CD14-positive monocyte (primary cell): ENCODE data around the gene MDN1. TPM values are rescaled to one million over a fixed set of nuclear protein-coding genes. Genes with fewer than 3 reads are reported as not detected.

Source experiments
- DNase-seq, 3 donors: peaks; one replicate each; pipeline ENCODE4 v3.0.0-alpha.2; 2011 to 2022
- H2AFZ ChIP-seq: 2 replicates; pipeline ENCODE4 v1.6.0; 2012; ENCODE audit warnings: mild to moderate bottlenecking, low read depth, low read length, inconsistent platforms; ENCODE audit not compliant: insufficient read depth, poor library complexity, severe bottlenecking
- H3K27ac ChIP-seq, 2 donors: 1 replicate in 1 of 2; 2 replicates in 1 of 2; pipeline ENCODE4 v1.5.1; 2012 to 2013; ENCODE audit warnings: low read length in 2 of 2, control low read depth in 1 of 2, inconsistent platforms in 1 of 2, low read depth in 1 of 2, mild to moderate bottlenecking in 1 of 2
- H3K27me3 ChIP-seq, 2 donors: one replicate each; pipeline versions ENCODE4 v1.6.0 to v1.6.1; 2011 to 2013; ENCODE audit warnings: low read length in 2 of 2; ENCODE audit not compliant: control insufficient read depth in 2 of 2, insufficient read depth in 2 of 2
- H3K36me3 ChIP-seq, 2 donors: replicated peaks in 1 of 2; 1 replicate in 1 of 2; 2 replicates in 1 of 2; pipeline versions ENCODE4 v1.5.1 to v1.6.1; 2012 to 2013; ENCODE audit warnings: low read length in 2 of 2, control low read depth in 1 of 2, inconsistent platforms in 1 of 2, mild to moderate bottlenecking in 1 of 2; ENCODE audit not compliant: insufficient read depth in 2 of 2, control insufficient read depth in 1 of 2
- H3K4me1 ChIP-seq, 2 donors: 1 replicate in 1 of 2; 2 replicates in 1 of 2; pipeline versions ENCODE4 v1.5.1 to v1.6.1; 2012 to 2013; ENCODE audit warnings: low read length in 2 of 2, control low read depth in 1 of 2, inconsistent platforms in 1 of 2, mild to moderate bottlenecking in 1 of 2, moderate library complexity in 1 of 2; ENCODE audit not compliant: insufficient read depth in 2 of 2, control insufficient read depth in 1 of 2
- H3K4me2 ChIP-seq: replicated peaks from 2 replicates; pipeline ENCODE3; 2012; ENCODE audit warnings: low read length, moderate library complexity, mild to moderate bottlenecking; ENCODE audit not compliant: poor library complexity, severe bottlenecking; ENCODE audit errors: extremely low read depth
- H3K4me3 ChIP-seq, 3 experiments: fragments of 200-600 bp in 1 of 3; sonication (generic) in 1 of 3; replicated peaks in 1 of 3; 1 replicate in 2 of 3; 2 replicates in 1 of 3; pipeline ENCODE4 v1.5.1; 2011 to 2013; ENCODE audit warnings: low read length in 3 of 3, mild to moderate bottlenecking in 3 of 3, control low read depth in 2 of 3, low read depth in 2 of 3, inconsistent platforms in 1 of 3, moderate library complexity in 1 of 3
- H3K79me2 ChIP-seq: 2 replicates; pipeline ENCODE4 v1.6.0; 2012; ENCODE audit warnings: mild to moderate bottlenecking, control low read depth, inconsistent platforms, low read length, moderate library complexity; ENCODE audit not compliant: insufficient read depth
- H3K9ac ChIP-seq: 2 replicates; pipeline ENCODE4 v1.6.0; 2017; ENCODE audit warnings: low read length, mild to moderate bottlenecking; ENCODE audit not compliant: insufficient read depth, poor library complexity, severe bottlenecking
- H3K9me3 ChIP-seq, 2 donors: replicated peaks in 1 of 2; 1 replicate in 1 of 2; 2 replicates in 1 of 2; pipeline versions ENCODE4 v1.5.1 to v1.6.1; 2012 to 2013; ENCODE audit warnings: low read length in 2 of 2, control low read depth in 1 of 2; ENCODE audit not compliant: control insufficient read depth in 1 of 2, insufficient read depth in 1 of 2
- H4K20me1 ChIP-seq: 2 replicates; pipeline ENCODE4 v1.6.0; 2012; ENCODE audit warnings: mild to moderate bottlenecking, low read length, control low read depth, moderate library complexity; ENCODE audit not compliant: insufficient read depth
- H3K27ac Mint-ChIP-seq, 7 donors: one replicate each; pipeline ENCODE4 v1.8.0; 2020; ENCODE audit warnings: mild to moderate bottlenecking in 7 of 7, mixed read lengths in 7 of 7, moderate library complexity in 6 of 7, inconsistent platforms in 2 of 7
- H3K27me3 Mint-ChIP-seq, 3 donors: one replicate each; pipeline ENCODE4 v1.8.0; 2021 to 2022; ENCODE audit warnings: low read depth in 3 of 3, mild to moderate bottlenecking in 3 of 3, mixed read lengths in 3 of 3, moderate library complexity in 3 of 3, inconsistent platforms in 1 of 3
- H3K36me3 Mint-ChIP-seq, 2 donors: one replicate each; pipeline ENCODE4 v1.8.0; 2020; ENCODE audit warnings: mixed read lengths in 2 of 2, inconsistent platforms in 1 of 2, mild to moderate bottlenecking in 1 of 2
- H3K4me1 Mint-ChIP-seq: one replicate; pipeline ENCODE4 v1.8.0; 2020; ENCODE audit warnings: mild to moderate bottlenecking, mixed read lengths
- H3K4me3 Mint-ChIP-seq, 2 donors: one replicate each; pipeline ENCODE4 v1.8.0; 2020; ENCODE audit warnings: mild to moderate bottlenecking in 2 of 2, mixed read lengths in 2 of 2, moderate library complexity in 1 of 2
- H3K9me3 Mint-ChIP-seq, 7 donors: one replicate each; pipeline ENCODE4 v1.8.0; 2020 to 2022; ENCODE audit warnings: mixed read lengths in 7 of 7, mild to moderate bottlenecking in 6 of 7, moderate library complexity in 6 of 7, inconsistent platforms in 2 of 7
- CTCF ChIP-seq: fragments of 200-600 bp; IDR thresholded peaks from one replicate; pipeline ENCODE4 v1.8.0; 2022; ENCODE audit warnings: antibody characterized with exemption, mild to moderate bottlenecking
- WGBS: methylation state at CpG from one replicate; pipeline ENCODE4 v1.1.5; 2013; ENCODE audit warnings: missing lambda C conversion rate; ENCODE audit not compliant: insufficient coverage; 5-methylcytosine and 5-hydroxymethylcytosine counted together
- intact Hi-C, 2 donors: fragments of 100-400 bp; cut with micrococcal nuclease; formaldehyde crosslinking; loops; one replicate each; pipeline versions ENCODE4 v1.15.0 to v1.15.1; 2023
- polyA plus RNA-seq, 3 donors: library from polyadenylated mRNA; depleted of rRNA in 1 of 3; unstranded in 2 of 3; stranded (reverse) in 1 of 3; fragments of 300-500 nt in 2 of 3; fragments of >200 nt in 1 of 3; fragmentation: Illumina TruSeq in 2 of 3; gene quantifications; 1 replicate in 2 of 3; 2 replicates in 1 of 3; pipeline ENCODE4 v1.2.3, GENCODE V29; 2012 to 2021

The MDN1 gene
- polyA plus RNA-seq, 3 donors, result 0.61 to 6.6 (median 1.8) TPM

GRCh38 chr6:89799096-89799495 lies 20.5 kb downstream of the MDN1 start:
- H3K27ac ChIP-seq, result no peak overlapping the region
- no peak overlapping the region for H3K9ac ChIP-seq
- H3K4me2 ChIP-seq, result no peak overlapping the region
- no peaks in the 10 kb centered on the region for H3K79me2 ChIP-seq
- no peak overlapping the region for H3K4me3 Mint-ChIP-seq
- H3K36me3 ChIP-seq, result peaks cover 3 to 41% of the 10 kb centered on the region in 2 donors
- TF ChIP-seq CTCF, result no peak
- H3K27me3 Mint-ChIP-seq, result no peaks in the 10 kb centered on the region
- H2AFZ ChIP-seq, result no peak overlapping the region
- 98% methylated on average over 8 of the region's 8 CpGs for WGBS
- H3K9me3 ChIP-seq, result no peaks in the 10 kb centered on the region
- H3K4me1 Mint-ChIP-seq, result peaks cover 8% of the 10 kb centered on the region
- H3K27me3 ChIP-seq, result no peaks in the 10 kb centered on the region
- H3K27ac Mint-ChIP-seq, result peak overlapping the region in 1 of 7 donors; percentile 25
- H3K4me3 ChIP-seq, result no peak overlapping the region
- no peaks in the 10 kb centered on the region for H3K9me3 Mint-ChIP-seq
- H3K36me3 Mint-ChIP-seq, result peaks cover 42 to 47% of the 10 kb centered on the region in 2 donors
- DNase-seq, result no peak
- peaks cover 0 to 3% of the 10 kb centered on the region in 2 donors for H3K4me1 ChIP-seq
- intact Hi-C loops, result no loop called here
- no peaks in the 10 kb centered on the region for H4K20me1 ChIP-seq

- no peak overlapping the region for H3K9ac ChIP-seq
- Mint-ChIP-seq H3K4me3 (no peak overlapping the region), H3K27me3 (no peaks in the 10 kb centered on the region), H3K9me3 (no peaks in the 10 kb centered on the region), H3K4me1 (peaks cover 11% of the 10 kb centered on the region), H3K36me3 (peaks cover 49 to 53% of the 10 kb centered on the region in 2 donors), H3K27ac (no peak overlapping the region)
- H3K4me1 ChIP-seq, result peaks cover 0 to 3% of the 10 kb centered on the region in 2 donors
- H3K27ac ChIP-seq, result no peak overlapping the region
- no peaks in the 10 kb centered on the region for H4K20me1 ChIP-seq
- H3K79me2 ChIP-seq, result no peaks in the 10 kb centered on the region
- intact Hi-C loops, result no loop called here
- H3K27me3 ChIP-seq, result no peaks in the 10 kb centered on the region
- H3K36me3 ChIP-seq, result peaks cover 3 to 44% of the 10 kb centered on the region in 2 donors
- H3K4me2 ChIP-seq, result no peak overlapping the region
- H3K4me3 ChIP-seq, result no peak overlapping the region
- no peak for DNase-seq
- H3K9me3 ChIP-seq, result no peaks in the 10 kb centered on the region
- no peak overlapping the region for H2AFZ ChIP-seq
- no peak for TF ChIP-seq CTCF
- WGBS, result 81% methylated on average over 4 of the region's 7 CpGs
Observed at GRCh38 chr6:89797317-89797716, 22.3 kb downstream of the MDN1 start.
